Right lobe of liver (tissue), 6 donors: ENCODE measurements around the gene MAT2A. TPM values are rescaled to one million over a fixed set of nuclear protein-coding genes. Genes with fewer than 3 reads are reported as not detected.
"Not testable (repeated sequence)": the region's sequence is repeated elsewhere in the genome, so short reads cannot be mapped to it uniquely, and the experiment has no call there.

Source experiments
- ATAC-seq, 4 donors: fragments of 200-7000 bp; cut with Tn5 transposase; one replicate each; pipeline ENCODE4 v1.9.1; 2020; ENCODE audit warnings: mild to moderate bottlenecking in 4 of 4, moderate library complexity in 4 of 4
- DNase-seq, 3 donors: peaks; one replicate each; pipeline ENCODE4 v3.0.0-alpha.2; 2020
- H3K27ac ChIP-seq, 3 donors: fragments of 200-600 bp; one replicate each; pipeline ENCODE4 v1.8.0; 2022
- H3K27me3 ChIP-seq, 2 donors: fragments of 200-600 bp; one replicate each; pipeline ENCODE4 v1.8.0; 2022
- H3K36me3 ChIP-seq, 4 donors: fragments of 200-600 bp; sonication (generic) in 1 of 4; one replicate each; pipeline versions ENCODE4 v1.5.1 to v1.8.0; 2017 to 2022; ENCODE audit warnings: control low read depth in 1 of 4
- H3K4me1 ChIP-seq, 4 donors: fragments of 200-600 bp; sonication (generic) in 1 of 4; one replicate each; pipeline versions ENCODE4 v1.5.1 to v1.8.0; 2017 to 2022; ENCODE audit warnings: control low read depth in 1 of 4
- H3K4me3 ChIP-seq, 3 donors: fragments of 200-600 bp; one replicate each; pipeline ENCODE4 v1.8.0; 2022
- H3K9me3 ChIP-seq, 4 donors: fragments of 200-600 bp; sonication (generic) in 1 of 4; one replicate each; pipeline versions ENCODE4 v1.5.1 to v1.8.0; 2017 to 2022; ENCODE audit warnings: control low read depth in 1 of 4
- CTCF ChIP-seq, 4 donors: fragments of 200-600 bp in 3 of 4; fragments of 450-650 bp in 1 of 4; IDR thresholded peaks; one replicate each; pipeline versions ENCODE4 v1.5.1 to v1.8.0; 2016 to 2022; ENCODE audit warnings: antibody characterized with exemption in 4 of 4, mild to moderate bottlenecking in 2 of 4
- POLR2A ChIP-seq: fragments of 450-650 bp; IDR thresholded peaks from one replicate; pipeline ENCODE4 v1.6.1; 2017; ENCODE audit warnings: antibody characterized with exemption, mild to moderate bottlenecking
- WGBS: methylation state at CpG from one replicate; pipeline ENCODE4 v1.1.6; 2018; ENCODE audit warnings: low coverage, low lambda C conversion rate; ENCODE audit not compliant: insufficient coverage; ENCODE audit errors: missing lambda C conversion rate; 5-methylcytosine and 5-hydroxymethylcytosine counted together
- intact Hi-C, 2 donors: fragments of 100-400 bp; cut with DNase I; formaldehyde crosslinking; loops; one replicate each; pipeline versions ENCODE4 v1.11.2 to v1.14.1; 2022
- total RNA-seq, 6 experiments: library from RNA; depleted of rRNA in 2 of 6; stranded (reverse); fragments of >200 nt in 2 of 6; fragmentation: NEBNext Ultra II Directional in 3 of 6; extraction: Animal tissue kit (Norgen Biotek cat#: 25700) in 3 of 6; gene quantifications; one replicate each; pipeline versions ENCODE4 v1.1.0 to v1.2.4, GENCODE V29; 2016 to 2023
- donor health status: DM: no; HTN: yes; CAD: no.
- donor health status: DM: no; HTN: no; CAD: no.
- donor health status: DM: no; HTN: no; CAD: no.
- donor health status: DM: no; HTN: yes; CAD: no.
- donor health status: DM: no; HTN: yes; CAD: no.

Gene MAT2A
- total RNA-seq, 6 experiments from 2014 or later = 57.8 to 118 (median 102) TPM

DNA sequence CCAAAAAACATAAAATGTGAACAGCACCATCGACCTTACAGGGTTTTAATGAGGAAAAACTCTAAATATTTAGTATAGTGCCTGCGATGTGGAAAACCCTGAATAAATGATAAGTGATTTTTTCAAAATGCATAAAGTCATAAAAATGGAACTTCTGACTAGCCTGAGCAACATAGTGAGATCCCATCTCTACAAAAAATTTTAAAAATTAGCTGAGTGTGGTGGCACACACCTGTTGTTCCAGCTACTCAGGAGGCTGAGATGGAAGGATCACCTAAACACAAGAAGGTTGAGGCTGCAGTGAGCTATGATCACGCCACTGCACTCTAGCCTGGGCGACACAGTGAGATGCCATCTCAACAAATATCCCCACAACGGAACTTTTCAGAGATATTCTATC lies 18.2 kb downstream of the MAT2A start:
- H3K4me1 ChIP-seq = peaks cover 0 to 17% (median 12%) of the 10 kb centered on the region in 4 donors
- no peaks in the 10 kb centered on the region for H3K27me3 ChIP-seq
- H3K27ac ChIP-seq = no peak overlapping the region
- TF ChIP-seq CTCF (IDR thresholded peaks at IDR 0.05) (no peak), POLR2A (no peak)
- DNase-seq (no peak), ATAC-seq (no peak)
- WGBS = 91% methylated on average over 5 of the region's 5 CpGs
- intact Hi-C loops = no loop called here
- H3K36me3 ChIP-seq = peaks cover 5 to 65% (median 26%) of the 10 kb centered on the region in 4 donors
- H3K4me3 ChIP-seq = no peak overlapping the region
- no peaks in the 10 kb centered on the region for H3K9me3 ChIP-seq

DNA sequence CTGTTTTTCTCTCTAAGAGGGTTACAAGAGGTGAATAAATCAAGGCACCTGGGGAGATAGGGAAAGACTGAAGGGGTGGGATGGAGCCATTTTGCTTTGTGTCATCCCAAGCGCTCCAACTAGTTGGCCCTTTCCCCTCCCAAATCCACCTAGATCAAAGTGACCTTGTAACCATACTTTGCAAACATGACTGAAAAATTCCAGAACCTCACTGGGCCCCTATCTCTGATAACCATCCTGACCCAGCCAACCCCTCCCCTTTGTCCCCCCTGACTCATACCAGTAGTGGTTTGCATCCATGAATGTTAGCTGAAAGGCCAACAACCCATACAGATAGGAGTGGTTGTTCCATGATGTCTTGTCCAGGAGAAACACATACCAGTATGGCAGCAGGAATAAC lies 19.2 kb downstream of the MAT2A start:
- Histone ChIP-seq H3K9me3 (no peaks in the 10 kb centered on the region), H3K36me3 (peaks cover 5 to 55% (median 21%) of the 10 kb centered on the region in 4 donors), H3K27me3 (no peaks in the 10 kb centered on the region), H3K27ac (no peak overlapping the region), H3K4me3 (no peak overlapping the region), H3K4me1 (peaks cover 0 to 20% (median 12%) of the 10 kb centered on the region in 4 donors)
- 100% methylated on average over 1 of the region's 1 CpG for WGBS
- ATAC-seq (no peak), DNase-seq (no peak)
- intact Hi-C loops = no loop called here
- no peak for TF ChIP-seq CTCF (IDR thresholded peaks at IDR 0.05)
- no peak for TF ChIP-seq POLR2A

GRCh38 chr2:85560403-85560726 lies 21.4 kb downstream of the MAT2A start:
- DNase-seq, intact Hi-C loops, ATAC-seq, H3K9me3 ChIP-seq, H3K27me3 ChIP-seq: not testable (repeated sequence)
- WGBS = 25% methylated on average over 11 of the region's 12 CpGs
- H3K4me1 ChIP-seq = peaks cover 0 to 20% (median 12%) of the 10 kb centered on the region in 4 donors
- H3K27ac ChIP-seq = peak overlapping the region; percentile 21 to 92 (median 82)
- H3K4me3 ChIP-seq = peak overlapping the region; percentile 70 to 88 (median 79)
- peaks cover 0 to 33% (median 8%) of the 10 kb centered on the region in 4 donors for H3K36me3 ChIP-seq

GRCh38 chr2:85560812-85561279 lies 21.9 kb downstream of the MAT2A start:
- no peak for DNase-seq
- Histone ChIP-seq H3K36me3 (peaks cover 0 to 28% (median 5%) of the 10 kb centered on the region in 4 donors), H3K27ac (peak overlapping the region; percentile 82 to 92 (median 89)), H3K27me3 (no peaks in the 10 kb centered on the region), H3K4me3 (peak overlapping the region; percentile 70 to 88 (median 79)), H3K9me3 (no peaks in the 10 kb centered on the region), H3K4me1 (peaks cover 0 to 20% (median 12%) of the 10 kb centered on the region in 4 donors)
- TF ChIP-seq CTCF (IDR thresholded peaks at IDR 0.05) = no peak
- no peak for TF ChIP-seq POLR2A
- ATAC-seq = peak; percentile 2 to 6 (median 4)
- under 1% methylated on average over 14 of the region's 14 CpGs for WGBS
- intact Hi-C loops = no loop called here

DNA sequence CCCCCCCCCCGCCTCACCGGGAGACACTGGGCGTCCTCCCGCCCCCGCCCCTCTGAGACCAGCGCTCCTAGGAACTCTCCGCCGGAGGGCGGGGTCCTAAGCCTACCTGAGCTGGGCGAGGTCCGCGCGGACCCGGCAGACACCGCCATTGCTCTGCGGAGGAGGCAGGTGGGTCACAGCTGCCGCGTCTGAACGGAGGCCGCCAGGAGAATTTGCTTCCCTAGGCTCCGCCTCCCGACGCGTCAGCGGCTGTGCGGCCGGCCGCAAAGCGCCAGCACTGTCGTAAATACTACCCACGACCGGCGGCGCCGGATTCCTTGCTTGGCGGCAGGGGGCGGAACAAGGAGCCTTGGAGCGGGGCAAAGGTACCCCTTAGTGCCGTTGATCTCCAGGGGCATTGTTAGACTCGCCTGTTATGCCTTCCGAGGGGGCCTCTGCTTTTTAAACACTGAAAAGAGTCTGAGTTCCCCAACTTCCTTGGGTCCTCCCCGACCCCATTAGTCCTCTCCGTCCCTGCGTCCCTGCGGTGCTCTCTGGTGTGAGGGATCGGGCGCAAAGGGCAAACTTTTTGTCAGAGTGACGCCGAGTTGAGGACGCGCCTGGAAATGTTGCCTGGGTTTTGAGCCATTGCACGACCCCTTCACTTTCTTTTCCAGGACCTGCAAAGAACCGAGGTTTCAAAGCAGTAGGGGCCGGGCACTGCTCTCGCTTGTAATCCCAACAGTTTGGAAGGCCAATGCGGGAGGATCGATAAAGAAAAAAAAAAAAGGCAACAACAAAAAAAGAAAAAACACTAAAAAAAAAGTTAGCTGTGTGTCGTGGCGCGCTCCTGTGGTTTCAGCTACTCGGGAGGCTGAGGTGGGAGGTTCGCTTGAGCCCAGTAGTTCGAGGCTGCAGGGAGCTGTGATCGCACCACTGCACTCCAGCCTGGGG lies 22.6 kb downstream of the MAT2A start, which contains the start of gene GGCX:
Gene GGCX, minus strand, starts transcription at position 214 of the 933 bp plus-strand sequence. Its CDS starts 65 bp downstream, at position 149.
- peak within 1 kb of the TSS; percentile 82 to 92 (median 89) for H3K27ac ChIP-seq
- 2% methylated on average over 31 of the region's 64 CpGs for WGBS
- H3K27me3 ChIP-seq = no peaks in the 10 kb centered on the region
- peak; percentile 97 to 98 (median 97) for DNase-seq
- no peaks in the 10 kb centered on the region for H3K9me3 ChIP-seq
- ATAC-seq = peak; percentile 86 to 93 (median 88)
- peaks cover 0 to 21% (median 4%) of the 10 kb centered on the region in 4 donors for H3K36me3 ChIP-seq
- intact Hi-C loops = no loop called here
- peaks cover 0 to 20% (median 12%) of the 10 kb centered on the region in 4 donors for H3K4me1 ChIP-seq
- peak within 1 kb of the TSS; percentile 70 to 88 (median 79) for H3K4me3 ChIP-seq
- TF ChIP-seq CTCF (IDR thresholded peaks at IDR 0.05) = peak in 1 of 4 donors; percentile 4
- peak; percentile 91 for TF ChIP-seq POLR2A
